ENCODE measurements around the gene SARS2.

Gene SARS2

DNA sequence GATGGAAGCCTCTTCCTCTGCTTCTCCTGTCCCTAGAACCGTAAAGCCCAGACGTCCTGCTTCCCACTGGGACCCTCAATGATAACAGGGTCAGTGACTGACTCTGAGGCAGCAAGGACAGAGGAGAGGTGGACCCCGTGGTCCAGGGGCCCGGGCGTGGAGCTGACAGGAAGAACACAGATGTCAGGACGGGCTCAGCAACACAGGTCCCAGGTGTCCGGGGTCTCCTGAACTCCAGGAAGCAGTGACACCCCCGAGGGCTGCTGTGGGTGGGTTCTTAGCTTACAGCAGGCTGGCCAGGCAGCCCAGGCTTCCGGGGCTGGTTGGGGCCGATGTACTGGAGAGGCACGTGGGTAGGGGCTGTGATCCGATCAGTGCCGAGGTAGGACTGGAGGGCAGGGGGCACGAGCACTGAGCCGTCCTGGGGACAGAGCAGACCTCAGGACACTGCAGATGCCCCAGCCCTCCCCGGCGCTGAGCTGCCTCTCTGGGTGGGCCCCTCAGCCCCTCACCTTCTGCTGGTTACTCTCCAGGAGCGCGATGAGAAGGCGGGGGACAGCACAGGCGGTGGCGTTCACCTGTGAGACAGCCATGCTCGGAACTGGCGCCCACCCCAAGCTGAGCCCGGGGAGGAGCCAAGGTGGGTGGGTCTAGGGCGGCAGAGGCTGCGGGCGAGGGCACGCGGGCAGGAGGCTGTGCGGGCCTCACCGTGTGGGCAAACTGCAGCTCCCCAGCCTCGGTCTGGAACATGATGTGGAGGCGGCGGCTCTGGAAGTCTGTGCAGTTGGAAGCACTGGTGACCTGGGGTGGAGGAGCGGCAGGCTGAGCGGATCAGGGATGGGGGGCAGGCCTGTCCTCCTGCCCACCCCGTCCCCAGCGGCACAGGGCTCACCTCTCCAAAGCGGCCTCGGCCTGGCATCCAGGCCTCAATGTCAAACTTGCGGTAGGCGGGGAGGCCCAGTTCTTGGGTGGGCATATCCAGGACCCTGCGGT is 14.9 kb downstream of the SARS2 start:
- H3K4me3 ChIP-seq (ENCODE audit: low read depth, low read length) = no peak overlapping the region
- no peak for DNase-seq (ENCODE audit: low read depth)
- TF ChIP-seq, protein P1, sequence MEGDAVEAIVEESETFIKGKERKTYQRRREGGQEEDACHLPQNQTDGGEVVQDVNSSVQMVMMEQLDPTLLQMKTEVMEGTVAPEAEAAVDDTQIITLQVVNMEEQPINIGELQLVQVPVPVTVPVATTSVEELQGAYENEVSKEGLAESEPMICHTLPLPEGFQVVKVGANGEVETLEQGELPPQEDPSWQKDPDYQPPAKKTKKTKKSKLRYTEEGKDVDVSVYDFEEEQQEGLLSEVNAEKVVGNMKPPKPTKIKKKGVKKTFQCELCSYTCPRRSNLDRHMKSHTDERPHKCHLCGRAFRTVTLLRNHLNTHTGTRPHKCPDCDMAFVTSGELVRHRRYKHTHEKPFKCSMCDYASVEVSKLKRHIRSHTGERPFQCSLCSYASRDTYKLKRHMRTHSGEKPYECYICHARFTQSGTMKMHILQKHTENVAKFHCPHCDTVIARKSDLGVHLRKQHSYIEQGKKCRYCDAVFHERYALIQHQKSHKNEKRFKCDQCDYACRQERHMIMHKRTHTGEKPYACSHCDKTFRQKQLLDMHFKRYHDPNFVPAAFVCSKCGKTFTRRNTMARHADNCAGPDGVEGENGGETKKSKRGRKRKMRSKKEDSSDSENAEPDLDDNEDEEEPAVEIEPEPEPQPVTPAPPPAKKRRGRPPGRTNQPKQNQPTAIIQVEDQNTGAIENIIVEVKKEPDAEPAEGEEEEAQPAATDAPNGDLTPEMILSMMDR (conservative IDR thresholded peaks at IDR 0.05; ENCODE audit: low read depth, low read length) = no peak

GRCh38 chr19:38913958-38914357 is 16.6 kb downstream of the SARS2 start:
- no peak for DNase-seq (ENCODE audit: low read depth)
- TF ChIP-seq, protein P1 (conservative IDR thresholded peaks at IDR 0.05; ENCODE audit: low read depth, low read length) = no peak
- no peak overlapping the region for H3K4me3 ChIP-seq (ENCODE audit: low read depth, low read length)

DNA sequence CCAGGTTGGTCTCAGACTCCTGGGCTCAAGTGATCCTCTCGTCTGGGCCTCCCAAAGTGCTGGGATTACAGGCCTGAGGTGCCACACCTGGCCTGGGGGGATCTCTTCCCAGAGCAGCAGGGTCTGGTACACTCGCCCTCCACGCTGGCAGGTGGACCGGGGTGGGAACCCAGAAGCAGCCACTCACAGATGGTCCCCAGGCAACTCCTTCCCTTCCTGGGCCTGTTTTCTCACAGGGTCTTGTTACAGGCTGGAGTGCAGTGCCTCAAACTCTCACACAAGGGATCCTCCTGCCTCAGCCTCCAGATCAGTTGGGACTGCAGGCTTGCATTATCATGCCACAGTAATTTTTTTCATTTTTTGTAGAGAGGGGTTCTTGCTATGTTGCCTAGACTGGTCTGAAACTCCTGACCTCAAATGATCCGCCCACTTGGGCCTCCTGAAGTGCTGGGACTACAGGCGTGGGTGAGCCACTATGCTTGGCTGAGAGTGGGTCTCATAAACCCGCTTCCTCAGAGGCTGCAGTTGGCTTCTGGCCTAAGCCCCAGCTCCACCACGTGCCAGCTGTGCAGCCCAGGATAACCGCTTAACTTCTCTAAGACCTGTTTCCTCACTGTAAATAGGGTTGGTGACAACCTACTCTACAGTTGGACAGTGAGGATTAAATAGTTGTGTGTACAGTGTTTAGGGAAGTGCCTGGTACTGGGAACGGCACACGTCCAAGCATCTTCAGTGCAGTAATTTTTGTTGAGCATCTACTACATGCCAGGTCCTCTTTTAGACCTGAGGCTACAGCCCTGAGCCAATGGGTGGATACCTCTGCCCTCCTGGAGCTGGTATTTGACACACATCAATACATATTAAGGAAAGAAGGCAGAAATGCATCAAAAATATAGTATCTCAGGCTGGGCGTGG is 17.7 kb downstream of the SARS2 start:
- no peak overlapping the region for H3K4me3 ChIP-seq (ENCODE audit: low read depth, low read length)
- DNase-seq (ENCODE audit: low read depth) = peak; percentile 7
- TF ChIP-seq, protein P1 (conservative IDR thresholded peaks at IDR 0.05; ENCODE audit: low read depth, low read length) = no peak

DNA sequence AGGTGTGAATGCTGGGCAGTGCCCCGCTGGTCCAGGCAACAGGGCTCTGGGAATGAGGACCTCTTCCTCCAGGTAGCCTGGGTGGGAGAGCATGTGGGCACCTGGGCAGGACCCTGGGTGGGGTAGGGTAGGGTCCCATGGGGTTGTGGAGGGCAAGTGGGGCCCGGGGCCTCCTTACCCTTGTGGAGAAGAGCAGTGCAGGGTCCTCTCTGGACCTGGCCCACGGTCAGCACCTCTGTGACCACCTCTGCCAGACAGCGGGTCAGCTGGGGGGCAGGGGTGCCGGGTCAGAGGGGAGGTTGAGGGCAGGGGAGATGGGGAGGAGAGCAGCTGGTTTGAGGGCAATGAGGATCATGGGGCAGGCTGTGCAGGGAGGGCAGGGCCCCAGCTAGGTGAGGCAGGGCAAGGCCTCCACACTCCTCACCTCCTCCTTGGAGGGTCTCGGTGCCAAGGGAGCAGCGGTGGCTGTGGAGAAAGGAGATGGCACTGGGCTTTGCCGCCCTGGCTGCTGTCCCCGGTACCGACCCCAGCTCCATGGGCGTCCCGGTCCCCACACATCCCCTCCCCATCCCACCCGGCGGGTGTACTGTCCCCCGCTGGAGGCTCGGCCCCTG is 19.1 kb downstream of the SARS2 start:
- DNase-seq (ENCODE audit: low read depth) = no peak
- TF ChIP-seq, protein P1 (conservative IDR thresholded peaks at IDR 0.05; ENCODE audit: low read depth, low read length) = no peak
- H3K4me3 ChIP-seq (ENCODE audit: low read depth, low read length) = no peak overlapping the region

DNA sequence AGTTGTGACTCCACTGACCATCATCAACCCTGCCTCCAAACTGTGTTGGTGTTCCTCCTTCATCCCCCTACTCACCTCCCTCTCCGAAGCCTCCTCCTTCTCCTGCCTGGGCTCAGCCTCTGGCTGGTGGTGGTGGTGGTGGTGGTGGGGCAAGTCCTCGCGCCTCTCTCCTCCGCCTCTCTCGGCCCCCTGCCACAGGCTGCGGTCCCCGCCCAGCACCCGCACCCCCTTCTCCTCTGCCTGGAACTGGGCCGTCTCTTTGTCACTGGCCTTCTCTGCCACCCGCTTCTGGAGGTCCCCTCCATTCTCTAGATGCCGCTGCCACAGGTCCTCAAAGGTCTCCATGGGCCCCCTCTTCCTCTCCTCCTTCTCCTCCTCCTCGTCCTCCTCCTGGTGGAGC is 20.1 kb downstream of the SARS2 start:
- TF ChIP-seq, protein P1 (conservative IDR thresholded peaks at IDR 0.05; ENCODE audit: low read depth, low read length) = no peak
- no peak for DNase-seq (ENCODE audit: low read depth)
- no peak overlapping the region for H3K4me3 ChIP-seq (ENCODE audit: low read depth, low read length)

DNA sequence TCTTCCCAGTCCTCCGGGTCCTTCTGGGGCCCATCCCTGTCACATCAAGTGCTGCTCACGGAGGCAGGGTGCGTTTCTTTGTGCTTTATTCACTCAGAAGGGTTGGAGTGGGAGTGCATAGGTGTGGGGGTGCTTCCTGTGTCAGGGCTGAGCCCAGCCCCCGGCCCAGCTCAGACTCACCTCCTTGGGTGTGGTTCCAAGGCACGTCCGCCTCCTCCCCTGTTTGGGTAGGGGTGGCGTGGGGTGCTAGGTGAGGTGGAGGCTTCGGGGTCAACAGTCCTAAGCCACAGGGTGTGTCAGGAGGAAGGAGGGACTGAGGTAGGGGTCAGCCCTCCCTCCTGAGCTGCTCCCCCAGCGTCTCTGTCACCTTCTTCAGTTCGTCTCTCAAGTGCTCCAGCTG is 21.7 kb downstream of the SARS2 start:
- no peak for DNase-seq (ENCODE audit: low read depth)
- H3K4me3 ChIP-seq (ENCODE audit: low read depth, low read length) = no peak overlapping the region
- TF ChIP-seq, protein P1 (conservative IDR thresholded peaks at IDR 0.05; ENCODE audit: low read depth, low read length) = no peak

Measured in choroid plexus epithelial cell (primary cell).